Breast epithelium (tissue), 4 donors: Measurements from ENCODE around the gene HDAC8. TPM values are rescaled to one million over a fixed set of nuclear protein-coding genes. Genes with fewer than 3 reads are reported as not detected.

Source experiments
- DNase-seq, 2 donors: peaks; one replicate each; pipeline ENCODE4 v3.0.0-alpha.2; 2019; ENCODE audit warnings: low spot score in 2 of 2
- H3K27ac ChIP-seq, 2 donors: fragments of 200-600 bp; sonication (generic) in 1 of 2; one replicate each; pipeline ENCODE4 v1.5.1; 2016 to 2019; ENCODE audit warnings: mild to moderate bottlenecking in 1 of 2
- H3K27me3 ChIP-seq, 2 donors: fragments of 200-600 bp; sonication (generic) in 1 of 2; one replicate each; pipeline versions ENCODE4 v1.5.1 to v1.6.0; 2017 to 2019; ENCODE audit warnings: control low read depth in 1 of 2, mild to moderate bottlenecking in 1 of 2
- H3K36me3 ChIP-seq: fragments of 200-600 bp; one replicate; pipeline ENCODE4 v1.5.1; 2019
- H3K4me1 ChIP-seq, 2 donors: fragments of 200-600 bp; sonication (generic); one replicate each; pipeline ENCODE4 v1.5.1; 2016 to 2019; ENCODE audit warnings: control low read depth in 1 of 2
- H3K4me3 ChIP-seq, 3 donors: fragments of 200-600 bp; sonication (generic); 1 replicate in 2 of 3; 2 replicates in 1 of 3; pipeline ENCODE4 v1.5.1; 2016 to 2019; ENCODE audit warnings: mild to moderate bottlenecking in 3 of 3, moderate library complexity in 2 of 3
- H3K9me3 ChIP-seq, 2 donors: fragments of 200-600 bp; sonication (generic) in 1 of 2; one replicate each; pipeline ENCODE4 v1.5.1; 2016 to 2019; ENCODE audit warnings: control low read depth in 1 of 2
- CTCF ChIP-seq, 3 donors: fragments of 450-650 bp; IDR thresholded peaks; one replicate each; pipeline ENCODE4 v1.5.1; 2016 to 2017; ENCODE audit warnings: antibody characterized with exemption in 3 of 3, mild to moderate bottlenecking in 3 of 3, moderate library complexity in 3 of 3
- POLR2A ChIP-seq: fragments of 450-650 bp; IDR thresholded peaks from one replicate; pipeline ENCODE4 v1.6.1; 2016; ENCODE audit warnings: antibody characterized with exemption, mild to moderate bottlenecking, moderate library complexity
- POLR2AphosphoS5 ChIP-seq, 3 donors: sonication (generic); formaldehyde crosslinking; IDR thresholded peaks; one replicate each; pipeline ENCODE4 v1.6.1; 2017; ENCODE audit warnings: antibody characterized with exemption in 3 of 3
- intact Hi-C: fragments of 100-400 bp; cut with DNase I; formaldehyde crosslinking; loops from one replicate; pipeline ENCODE4 v1.15.1; 2023; ENCODE audit warnings: low total_unique reads
- total RNA-seq, 3 donors: library from RNA; depleted of rRNA; stranded (reverse); fragments of >200 nt; gene quantifications; one replicate each; pipeline ENCODE4 v1.1.0, GENCODE V29; 2016

HDAC8 gene
- total RNA-seq, 3 donors from 2014 or later = 29.1 to 62.6 (median 51.5) TPM

- H3K9me3 ChIP-seq = no peaks in the 10 kb centered on the region
- H3K27me3 ChIP-seq = peaks cover 0 to 31% of the 10 kb centered on the region in 2 donors
- no peaks in the 10 kb centered on the region for H3K36me3 ChIP-seq
- H3K4me1 ChIP-seq = no peaks in the 10 kb centered on the region
- H3K27ac ChIP-seq = no peak overlapping the region
- no peak for TF ChIP-seq POLR2A
- no peak for TF ChIP-seq CTCF (IDR thresholded peaks at IDR 0.05)
- no peak for TF ChIP-seq POLR2AphosphoS5 (IDR thresholded peaks at IDR 0.05)
- DNase-seq = no peak
- intact Hi-C loops = no loop called here
- H3K4me3 ChIP-seq = no peak overlapping the region
Measured at GRCh38 chrX:72396117-72396516, 176.5 kb downstream of the HDAC8 start.

GRCh38 chrX:72395237-72395636 lies 177.4 kb downstream of the HDAC8 start:
- Histone ChIP-seq H3K27me3 (peaks cover 0 to 26% of the 10 kb centered on the region in 2 donors), H3K36me3 (no peaks in the 10 kb centered on the region), H3K27ac (no peak overlapping the region), H3K9me3 (no peaks in the 10 kb centered on the region), H3K4me3 (no peak overlapping the region), H3K4me1 (no peaks in the 10 kb centered on the region)
- DNase-seq = no peak
- TF ChIP-seq POLR2A (no peak), POLR2AphosphoS5 (IDR thresholded peaks at IDR 0.05) (no peak), CTCF (IDR thresholded peaks at IDR 0.05) (no peak)
- intact Hi-C loops = no loop called here

- Histone ChIP-seq H3K9me3 (no peaks in the 10 kb centered on the region), H3K36me3 (no peaks in the 10 kb centered on the region), H3K27ac (no peak overlapping the region), H3K27me3 (peaks cover 0 to 21% of the 10 kb centered on the region in 2 donors), H3K4me3 (no peak overlapping the region), H3K4me1 (no peaks in the 10 kb centered on the region)
- no peak for DNase-seq
- TF ChIP-seq CTCF (IDR thresholded peaks at IDR 0.05) (no peak), POLR2AphosphoS5 (IDR thresholded peaks at IDR 0.05) (no peak), POLR2A (no peak)
- intact Hi-C loops = no loop called here
Measured at GRCh38 chrX:72394518-72395170, 178.0 kb downstream of the HDAC8 start.

- Histone ChIP-seq H3K4me3 (no peak overlapping the region), H3K36me3 (no peaks in the 10 kb centered on the region), H3K27ac (no peak overlapping the region), H3K9me3 (no peaks in the 10 kb centered on the region), H3K4me1 (no peaks in the 10 kb centered on the region), H3K27me3 (peaks cover 0 to 22% of the 10 kb centered on the region in 2 donors)
- TF ChIP-seq POLR2AphosphoS5 (IDR thresholded peaks at IDR 0.05) (no peak), CTCF (IDR thresholded peaks at IDR 0.05) (no peak), POLR2A (no peak)
- intact Hi-C loops = no loop called here
- no peak for DNase-seq
Measured at GRCh38 chrX:72393836-72394517, 178.7 kb downstream of the HDAC8 start.
